MV-4-11 (cell line): Measurements from ENCODE around the gene TEKT2.

Experiments used
- DNase-seq: peaks from one replicate; lab custom pipeline; 2025; lab: John Stamatoyannopoulos, UW

Gene TEKT2

DNA sequence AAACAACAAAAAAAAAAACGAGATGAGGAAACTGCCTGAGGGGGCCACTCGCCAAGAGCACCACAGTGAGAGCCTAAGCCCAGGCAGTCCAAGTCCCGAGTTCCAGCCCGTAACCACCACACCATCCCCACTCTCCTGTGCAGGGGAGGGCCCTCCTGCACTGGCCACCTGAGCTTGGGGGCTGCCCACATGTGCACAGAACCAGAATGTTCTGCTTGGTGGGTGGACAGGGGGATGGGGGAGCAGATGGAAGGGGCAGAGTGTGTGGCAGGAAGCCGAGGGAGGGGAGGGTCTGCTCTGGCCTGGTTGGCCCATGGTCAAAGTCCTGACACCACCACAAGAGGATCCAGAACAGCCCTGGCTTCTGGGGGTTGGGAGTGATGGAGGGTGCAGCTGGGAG, 22.4 kb downstream of the TEKT2 start:
- DNase-seq: no peak

DNA sequence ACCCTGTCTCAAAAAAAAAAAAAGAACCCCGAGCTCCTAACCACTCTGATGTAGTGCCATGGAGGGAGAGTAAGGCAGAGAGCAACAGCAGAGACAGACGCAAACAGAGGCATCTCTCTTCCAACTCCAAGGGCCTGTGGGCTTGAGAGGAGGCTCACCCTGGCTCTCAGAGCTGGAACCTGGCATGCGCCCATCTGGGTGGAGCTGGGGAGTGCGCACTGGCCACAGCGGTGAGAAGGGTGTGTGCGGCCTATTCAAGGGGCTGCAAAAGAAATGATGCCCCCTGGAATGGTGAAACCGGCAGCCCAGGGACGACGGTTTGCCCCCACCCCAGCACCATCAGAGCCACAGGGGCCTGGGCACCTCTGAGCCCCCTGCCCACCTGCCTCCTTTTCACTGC, 23.5 kb downstream of the TEKT2 start:
- DNase-seq: no peak

DNA sequence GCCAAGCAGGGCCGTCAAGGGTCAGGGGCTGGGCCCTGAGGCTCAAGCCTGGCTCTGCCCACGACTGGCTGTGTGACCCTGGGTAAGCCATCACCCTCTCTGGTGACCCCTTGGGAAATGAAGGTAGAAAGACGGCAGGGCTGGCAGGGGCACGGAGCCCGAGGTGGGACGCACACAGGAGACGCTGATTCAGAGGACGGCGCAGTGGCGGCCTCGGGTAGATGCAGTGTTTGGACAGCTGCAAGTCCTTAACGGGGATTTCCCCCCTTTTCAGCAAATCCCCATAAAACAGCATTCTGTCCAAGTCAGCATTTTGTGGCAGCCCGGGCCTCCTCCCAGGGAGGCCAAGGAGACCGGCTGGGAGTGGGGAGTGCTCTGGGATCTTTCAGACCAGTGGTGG, 24.4 kb downstream of the TEKT2 start:
- no peak for DNase-seq

DNA sequence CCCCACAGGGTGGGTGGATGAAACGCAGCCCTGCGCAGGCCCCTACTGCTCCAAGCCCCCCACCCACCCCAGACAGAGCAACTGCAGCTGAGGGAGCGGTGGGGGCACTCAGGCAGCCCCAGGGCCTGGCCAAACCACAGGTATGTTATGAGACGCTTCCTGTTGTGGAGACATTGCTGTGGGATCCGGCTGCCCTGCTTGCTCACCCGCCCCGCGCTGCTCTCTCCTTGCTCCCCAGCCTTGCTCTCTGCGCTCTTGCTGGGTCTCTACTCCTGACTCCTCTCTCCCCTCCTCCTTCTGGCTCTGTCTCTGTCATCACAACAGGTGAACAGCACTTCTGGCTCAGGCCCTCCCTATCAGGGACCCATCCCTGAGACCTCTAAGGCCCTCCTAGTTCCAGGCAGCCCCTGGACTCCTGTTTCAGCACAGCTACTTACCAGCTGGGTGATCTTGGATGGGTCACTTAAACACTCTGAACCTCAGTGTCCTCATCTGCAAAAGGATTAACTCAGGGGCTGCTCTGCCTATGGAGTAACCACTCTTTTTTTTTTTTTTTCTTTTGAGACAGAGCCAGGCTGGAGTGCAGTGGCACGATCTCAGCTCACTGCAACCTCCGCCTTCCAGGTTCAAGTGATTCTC, 25.3 kb downstream of the TEKT2 start:
- DNase-seq: peak; percentile 14

DNA sequence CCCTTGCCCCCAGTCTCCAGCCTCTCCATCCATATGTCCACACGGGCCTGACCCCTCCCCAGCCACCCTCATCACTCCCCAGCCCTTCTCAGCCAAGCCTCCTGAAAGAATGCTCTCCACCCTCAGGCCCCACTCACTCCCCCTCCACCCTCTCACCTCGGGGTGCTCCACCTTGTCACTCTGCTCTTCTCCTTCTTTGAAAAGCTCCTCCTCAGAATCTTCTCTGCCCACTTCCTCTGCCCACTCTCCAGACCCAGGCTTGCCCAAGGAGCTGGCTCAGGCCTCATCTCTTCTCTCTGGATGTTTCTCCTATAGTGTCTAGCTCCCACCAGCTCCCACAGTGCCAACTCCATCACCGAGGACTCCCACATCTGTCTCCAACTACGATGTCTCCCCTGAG, 27.3 kb downstream of the TEKT2 start:
- no peak for DNase-seq

DNA sequence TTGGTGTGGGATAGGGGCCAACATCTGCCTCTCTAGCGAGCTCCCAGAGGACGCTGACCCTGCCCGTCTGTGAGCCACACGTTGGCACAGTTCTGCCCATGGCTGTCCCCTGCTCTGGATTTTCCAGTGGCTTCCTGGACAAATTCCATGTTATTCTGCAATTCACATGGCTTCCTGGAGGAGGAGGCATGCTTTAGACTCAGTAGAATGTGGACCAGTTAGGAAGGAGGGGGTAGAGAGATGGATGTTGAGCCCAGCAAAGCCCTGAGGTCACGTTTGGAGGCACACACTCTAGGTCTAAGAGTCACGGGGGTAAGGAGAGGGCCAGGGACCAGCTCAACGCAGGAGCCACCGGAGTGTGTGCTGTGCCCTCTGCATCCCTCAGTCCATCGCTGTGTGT, 28.9 kb downstream of the TEKT2 start:
- no peak for DNase-seq

DNA sequence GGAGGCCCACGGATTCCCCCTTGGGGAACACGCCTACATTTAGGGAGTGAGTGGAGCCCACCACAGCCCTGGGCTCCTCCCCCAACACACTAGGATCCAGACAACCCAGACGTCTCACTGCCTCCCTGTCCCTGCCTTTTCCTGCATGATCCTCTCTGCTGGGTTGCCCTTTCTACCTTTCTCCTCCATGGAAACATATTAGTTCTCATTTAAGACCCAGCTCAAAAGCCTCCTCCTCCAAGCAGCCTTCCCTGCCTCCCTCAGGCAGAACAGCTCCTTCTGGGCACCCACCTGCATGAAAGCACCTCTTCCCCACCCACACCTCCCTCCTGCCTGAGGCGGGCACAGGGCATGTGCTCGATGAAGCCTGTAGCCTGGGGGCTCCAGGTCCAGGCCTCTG, 30.5 kb downstream of the TEKT2 start:
- no peak for DNase-seq

DNA sequence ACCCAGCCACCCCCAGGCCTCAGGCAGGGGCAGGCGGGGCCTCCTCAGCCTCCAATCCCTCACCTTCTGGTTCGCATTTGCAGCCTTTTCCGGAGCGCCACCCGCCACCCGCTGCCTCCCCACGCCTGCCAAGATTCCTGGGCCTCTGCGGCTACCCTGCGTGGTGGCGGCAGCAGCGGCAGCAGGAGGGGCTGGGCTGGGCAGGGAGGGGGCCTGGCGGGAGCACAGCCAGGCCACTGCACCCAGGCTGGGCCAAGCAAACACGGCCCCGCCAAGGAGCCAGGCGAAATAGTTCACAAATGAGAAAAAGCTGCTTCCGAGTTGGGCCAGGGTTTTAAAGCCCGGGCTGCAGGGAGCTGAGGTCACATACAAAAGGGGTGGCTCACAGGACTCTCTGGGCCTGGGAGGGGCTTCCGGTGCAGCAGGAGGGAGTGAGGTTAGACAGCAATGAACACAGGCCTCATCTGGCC, 31.3 kb downstream of the TEKT2 start:
- no peak for DNase-seq

DNA sequence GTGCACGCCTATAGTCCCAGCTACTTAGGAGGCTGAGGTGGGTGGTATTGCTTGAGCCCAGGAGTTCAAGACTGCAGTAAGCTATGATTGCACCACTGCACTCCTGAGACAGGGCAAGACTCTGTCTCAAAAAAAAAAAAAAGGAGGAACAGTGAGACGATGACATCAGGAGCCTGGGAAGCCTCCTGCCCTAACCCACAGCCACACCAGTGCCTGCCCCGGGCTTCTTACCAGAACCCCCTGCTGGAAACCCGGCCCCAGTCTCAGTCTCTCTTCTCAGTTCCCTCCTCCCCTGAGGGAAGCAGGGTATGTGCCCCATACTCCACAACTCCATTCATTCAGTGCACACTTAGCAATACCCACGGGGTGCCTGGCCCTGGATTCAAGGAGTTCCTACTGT, 32.0 kb downstream of the TEKT2 start:
- peak; percentile 87 for DNase-seq

DNA sequence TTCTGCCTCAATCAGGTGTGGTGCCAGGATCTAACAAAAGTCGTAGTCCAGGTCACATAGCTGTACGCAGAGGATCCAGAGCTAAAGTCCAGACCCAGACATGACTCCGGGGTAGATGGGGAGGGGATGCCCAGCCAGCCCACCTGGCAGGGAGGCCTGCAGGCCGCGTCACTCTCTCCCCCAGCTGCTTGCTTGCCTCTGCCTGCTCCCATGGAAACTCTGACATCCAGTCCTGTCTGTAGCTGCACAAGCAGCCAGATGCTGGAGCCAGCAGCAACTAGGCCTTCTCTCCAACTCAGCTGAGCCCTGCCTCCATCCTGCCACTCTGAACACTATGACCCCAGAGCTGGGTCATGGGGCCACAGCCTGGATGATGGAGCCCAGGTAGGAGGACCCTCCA, 33.0 kb downstream of the TEKT2 start:
- DNase-seq: no peak

DNA sequence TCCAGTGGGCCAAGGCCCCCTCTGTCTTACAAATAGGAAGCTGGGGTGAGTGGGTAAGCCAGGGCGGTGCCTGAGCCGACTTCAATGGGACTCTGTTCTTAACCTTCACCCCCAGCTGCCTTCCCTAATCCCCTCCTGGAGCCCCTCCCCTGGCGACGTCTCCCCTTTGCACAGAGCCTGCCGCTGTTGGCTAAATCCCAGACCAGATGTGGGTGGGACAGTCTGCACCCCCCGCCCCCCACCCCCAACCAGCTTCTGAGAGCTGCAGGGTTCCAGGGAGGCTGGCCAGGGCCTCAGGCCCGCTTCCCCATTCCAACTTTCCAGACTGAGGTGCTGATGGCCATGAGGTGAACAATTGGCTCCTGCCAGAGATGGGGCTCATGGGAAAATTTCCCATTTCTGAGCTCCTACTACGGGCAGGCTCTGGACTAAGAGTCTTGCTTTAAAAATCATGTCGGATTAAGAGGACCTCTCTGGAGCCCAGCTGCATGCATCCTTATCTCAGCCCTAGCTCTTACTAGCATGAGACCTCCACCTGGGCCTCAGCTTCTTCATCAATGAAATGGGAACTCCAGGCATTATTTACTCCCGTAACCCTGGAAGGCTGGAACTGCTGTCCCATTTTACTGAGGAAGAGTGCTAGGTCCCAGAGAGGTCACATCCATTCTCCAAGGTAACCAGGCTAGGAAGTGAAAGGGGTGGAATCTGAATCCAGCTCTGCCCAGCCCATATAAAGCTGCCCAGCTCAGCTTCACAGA, 34.7 kb downstream of the TEKT2 start:
- DNase-seq: no peak

DNA sequence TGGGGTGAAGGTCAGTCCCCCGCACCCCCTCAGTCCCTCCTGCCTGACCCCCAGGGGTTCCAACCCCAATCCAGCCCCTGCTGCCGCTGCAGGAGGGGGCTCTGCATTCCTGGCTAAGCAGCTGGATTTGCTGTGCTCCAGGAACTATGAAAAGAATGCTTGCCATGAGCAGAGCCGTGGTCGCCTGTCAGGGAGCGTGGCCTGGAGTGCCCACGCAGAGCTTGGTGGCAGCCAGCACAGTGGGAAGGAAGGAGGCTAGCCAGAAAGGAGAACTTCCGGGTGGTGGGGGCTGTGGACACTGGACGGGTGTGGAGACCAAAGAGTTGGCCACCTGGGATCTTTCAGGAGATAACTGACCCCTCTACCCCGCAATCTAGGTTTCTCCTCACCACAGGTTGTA, 35.6 kb downstream of the TEKT2 start:
- peak; percentile 40 for DNase-seq

DNA sequence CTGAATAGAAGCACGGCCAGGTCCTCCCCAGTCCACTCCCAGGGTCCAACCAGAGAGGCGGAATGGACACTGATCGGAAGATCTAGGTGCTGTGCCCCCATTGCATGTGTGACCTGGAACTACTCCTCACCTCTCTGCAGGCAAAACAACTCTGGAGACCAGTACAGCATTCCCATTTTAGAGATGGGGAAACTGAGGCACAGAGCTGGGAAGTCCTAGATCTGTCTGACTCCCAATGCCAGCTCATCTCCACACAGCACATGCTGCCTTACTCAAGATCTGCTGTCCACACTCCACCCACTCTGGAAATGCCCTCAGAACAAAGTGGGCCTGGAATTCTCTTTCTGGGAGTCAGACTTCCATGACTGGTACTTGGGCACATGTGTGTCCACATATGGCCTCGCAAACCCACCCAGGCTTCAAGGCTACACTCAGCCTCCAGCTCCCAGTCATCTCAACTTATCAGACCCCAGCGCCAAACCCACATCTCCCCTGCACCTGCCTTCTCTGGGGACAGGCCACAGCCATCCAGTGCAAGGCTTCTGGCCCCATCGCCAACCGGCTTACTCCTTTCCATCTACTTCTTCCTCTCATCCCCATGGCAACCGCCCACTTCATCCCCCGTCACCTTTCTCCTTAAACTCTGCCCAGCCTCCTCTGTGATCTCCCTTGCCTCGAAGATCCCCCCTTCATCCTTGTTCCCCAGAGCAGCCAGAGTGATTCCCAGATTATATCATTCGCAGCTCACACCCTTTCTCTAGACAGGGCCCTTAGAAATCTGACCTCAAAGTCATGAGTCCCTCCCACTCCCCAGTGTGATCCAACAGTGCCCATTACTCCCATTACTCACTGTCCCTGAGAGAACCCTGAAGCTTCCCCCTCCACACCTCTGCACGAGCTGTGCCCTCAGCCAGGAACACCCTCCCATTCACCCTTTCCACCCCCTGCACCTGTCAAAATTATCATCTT, 38.5 kb downstream of the TEKT2 start:
- no peak for DNase-seq

DNA sequence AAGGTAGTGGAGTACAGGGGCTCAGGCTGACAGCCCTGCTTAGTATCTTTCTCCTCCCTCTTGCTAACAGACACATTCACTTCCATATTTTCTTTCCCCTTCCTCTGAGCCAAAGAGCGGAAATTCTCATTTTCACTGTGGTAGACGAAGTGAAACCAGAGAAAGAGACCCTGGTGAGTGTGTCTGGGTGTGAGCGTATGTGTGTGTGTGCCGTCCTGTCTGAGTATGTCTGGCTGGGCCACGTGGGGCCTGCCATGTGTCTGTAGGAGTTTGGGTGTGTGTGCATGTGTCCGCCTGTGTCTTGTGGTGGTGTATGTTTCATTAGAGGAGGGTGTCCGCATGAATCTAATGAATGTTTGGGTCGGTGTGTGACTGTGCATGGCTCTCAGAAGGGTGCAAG, 39.5 kb downstream of the TEKT2 start:
- DNase-seq: peak; percentile 98

DNA sequence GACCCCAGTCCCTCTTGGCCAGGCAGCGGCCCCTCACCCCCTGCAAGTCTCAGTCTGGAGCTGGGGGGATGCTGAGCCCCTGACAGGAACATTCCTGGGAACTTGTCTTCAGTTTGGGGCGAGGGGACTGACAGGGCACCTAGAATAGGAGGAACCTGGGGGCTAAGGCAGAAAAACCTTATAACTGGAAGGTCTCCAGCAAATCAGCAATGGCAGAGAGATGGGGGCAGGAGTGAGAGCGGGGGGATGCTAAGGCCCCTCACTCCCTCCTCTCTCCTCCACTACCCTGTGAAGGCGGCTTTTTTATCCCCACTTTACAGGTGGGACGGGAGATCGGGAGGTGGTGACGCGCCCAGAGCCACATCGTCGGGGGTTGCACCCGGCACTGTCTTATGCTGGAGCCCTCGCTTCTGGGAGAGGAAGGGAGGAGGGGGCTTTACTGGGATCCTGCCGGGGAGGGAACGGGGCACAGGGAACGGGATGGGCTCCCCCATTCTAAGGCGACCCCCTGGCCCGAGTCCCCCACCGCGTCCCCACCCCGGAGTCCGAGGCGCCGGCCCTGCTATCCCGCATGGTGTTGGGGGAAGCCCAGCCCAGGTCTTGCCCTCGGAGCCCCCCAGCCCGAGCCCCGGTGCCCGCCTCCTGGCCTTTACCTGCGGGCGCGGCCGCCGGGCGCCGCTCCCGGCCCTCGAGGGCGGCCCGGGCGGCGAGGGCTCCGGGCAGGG, 40.7 kb downstream of the TEKT2 start:
- DNase-seq: no peak

DNA sequence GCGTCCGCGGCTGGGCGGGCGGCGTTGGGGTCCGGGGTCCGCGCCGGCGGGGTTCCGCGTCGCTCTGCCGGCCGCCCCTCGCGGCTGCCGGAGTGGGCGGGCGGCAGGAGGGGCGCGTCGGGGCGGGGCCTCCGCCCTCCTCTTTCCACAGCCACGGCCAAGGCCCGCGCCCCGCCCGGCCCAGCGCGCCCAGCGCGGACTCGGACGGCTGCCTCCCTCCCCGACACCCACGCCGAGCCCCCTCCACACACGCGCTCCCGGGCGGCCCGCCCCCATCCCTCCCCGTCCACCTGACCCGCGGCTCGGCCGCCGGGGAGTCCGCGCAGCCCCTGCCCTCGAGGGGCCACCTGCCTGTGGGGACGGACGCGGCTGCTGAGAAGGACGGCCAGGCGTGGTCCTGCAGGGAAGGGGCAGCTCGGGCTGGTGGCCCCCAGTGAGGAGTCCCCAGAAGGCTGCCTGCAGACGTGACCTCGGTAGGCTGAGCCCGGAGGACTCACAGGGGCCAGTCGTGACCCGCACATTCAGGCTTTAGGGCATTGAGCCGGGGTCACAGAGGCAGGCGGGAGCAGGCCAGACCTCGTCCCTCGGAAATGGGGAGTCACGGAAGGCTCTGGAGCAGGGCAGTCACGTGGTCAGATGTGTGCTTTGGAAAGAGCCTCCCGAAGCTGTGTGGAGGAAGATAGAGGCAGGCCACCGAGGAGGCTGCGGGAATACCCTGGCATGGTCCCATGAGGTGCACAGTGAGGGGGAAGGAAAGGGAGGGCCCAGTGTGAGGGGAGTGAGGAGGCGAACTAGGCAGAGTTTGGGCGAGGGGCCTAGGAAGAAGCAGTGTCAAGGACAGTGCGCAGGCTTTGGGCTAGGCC, 41.5 kb downstream of the TEKT2 start, which contains the start of gene COL8A2:
TSS of gene COL8A2 (minus strand) at position 94 of the 863 bp plus-strand sequence. CDS start 24,980 bp downstream, outside the sequence.
- no peak for DNase-seq

DNA sequence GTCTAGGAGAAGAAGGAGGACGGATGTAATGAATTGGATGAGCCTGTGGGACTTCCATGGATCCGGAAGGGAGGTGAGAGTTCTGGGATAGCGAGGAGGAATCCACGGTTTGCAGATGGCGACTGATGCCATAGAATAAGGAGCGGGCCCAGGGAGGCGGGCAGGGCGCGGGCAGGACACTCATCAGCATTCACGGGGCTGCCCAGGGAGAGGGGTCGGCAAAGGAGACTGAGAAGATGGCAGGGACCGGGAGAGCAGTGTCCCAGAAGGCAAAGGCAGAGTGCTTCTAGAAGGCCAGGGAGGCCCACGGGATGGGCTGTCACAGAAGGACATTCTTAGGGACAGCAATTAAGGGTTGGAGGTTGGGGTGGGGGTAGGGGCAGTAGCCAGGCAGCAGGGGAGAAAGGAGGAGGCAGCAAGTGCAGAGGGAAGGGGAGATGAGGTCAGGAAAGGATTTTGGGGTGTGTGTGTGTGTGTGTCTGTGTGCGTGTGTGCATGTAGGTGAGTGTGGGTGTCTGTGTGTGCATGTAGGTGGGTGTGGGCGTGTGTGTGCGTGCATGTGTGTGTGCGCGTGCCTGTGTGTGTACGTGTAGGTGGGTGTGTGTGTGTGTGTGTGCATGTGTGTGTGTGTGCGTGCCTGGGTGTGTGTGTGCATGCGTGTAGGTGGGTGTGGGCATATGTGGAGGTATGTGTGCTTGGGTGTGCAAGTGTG, 42.3 kb downstream of the TEKT2 start:
- no peak for DNase-seq

DNA sequence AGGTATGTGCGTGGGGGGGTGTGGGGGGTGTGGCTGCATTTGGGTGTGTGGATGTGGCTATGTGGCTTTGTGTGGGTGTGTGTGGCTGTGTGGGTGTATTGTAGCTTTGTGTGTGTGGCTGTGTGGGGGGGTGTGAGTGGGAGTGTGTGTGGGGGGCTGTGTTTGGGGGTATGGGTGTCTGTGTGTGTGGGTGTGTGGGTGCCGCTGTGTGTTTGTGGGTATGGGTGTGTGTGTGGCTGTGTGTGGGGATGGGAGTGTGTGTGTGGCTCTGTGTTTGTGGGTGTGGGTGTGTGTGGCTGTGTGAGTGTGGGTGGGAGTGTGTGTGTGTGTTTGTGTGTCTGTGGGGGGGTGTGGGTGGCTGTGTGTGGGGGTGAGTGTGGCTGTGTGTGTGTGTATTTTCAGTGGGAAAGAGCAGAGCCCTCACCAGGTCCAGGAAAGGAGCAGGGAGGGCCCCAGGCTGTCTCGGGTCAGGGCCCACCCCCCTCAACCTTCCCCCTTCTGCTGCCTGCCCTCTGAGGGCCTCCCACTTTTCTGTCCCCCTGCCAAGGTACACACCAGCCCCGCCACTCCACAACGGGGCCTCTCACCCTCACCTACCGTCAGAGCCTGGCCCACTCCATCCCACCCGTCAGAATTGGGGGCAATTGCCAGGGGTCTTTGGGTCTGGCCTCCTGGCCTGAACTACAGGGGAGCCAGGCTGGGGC, 43.1 kb downstream of the TEKT2 start:
- DNase-seq: no peak

DNA sequence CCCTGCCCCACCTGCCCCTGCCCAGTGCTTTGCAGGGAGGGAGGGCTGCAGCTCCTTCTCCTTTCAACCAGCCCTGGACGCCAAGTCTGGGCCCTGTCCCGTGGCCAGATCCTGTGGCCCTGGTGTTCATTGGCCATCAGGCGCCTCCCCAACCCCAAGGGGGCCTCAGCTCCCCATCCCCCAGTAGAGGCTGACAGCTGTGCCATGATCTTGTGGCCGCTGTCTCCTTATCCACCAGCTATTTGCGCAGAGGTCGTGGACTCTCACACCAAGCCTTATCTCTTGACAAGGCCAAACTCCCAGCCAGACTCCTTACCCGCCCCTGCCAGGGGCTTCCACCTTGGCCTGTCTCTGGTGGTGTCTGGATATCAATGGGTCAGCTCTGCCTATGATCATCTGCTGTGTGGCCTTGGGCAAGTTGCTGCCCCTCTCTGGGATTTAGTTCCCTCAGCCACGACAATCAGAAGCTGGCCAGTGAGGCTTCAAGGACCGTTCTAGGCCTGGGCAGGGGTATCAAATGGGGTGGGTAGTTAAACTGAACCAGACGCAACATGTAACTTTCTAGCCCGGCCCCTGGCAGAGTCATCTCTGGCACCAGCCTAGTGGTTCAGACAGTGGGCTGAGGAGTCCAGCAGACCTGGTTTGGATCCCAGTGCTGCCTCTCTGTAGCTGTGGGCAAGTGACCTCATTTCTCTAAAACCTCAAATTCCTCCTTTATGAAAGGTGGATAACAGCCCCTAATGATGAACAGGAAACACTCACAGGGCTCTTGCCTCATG, 44.4 kb downstream of the TEKT2 start:
- peak; percentile 47 for DNase-seq
